A673 (cell line): ENCODE measurements around the gene CSNK1G2. TPM values are rescaled to one million over a fixed set of nuclear protein-coding genes. Genes with fewer than 3 reads are reported as not detected.

ENCODE experiments used
- BruUV-seq: library from RNA; stranded (reverse); fragments of 400-500 nt; replicated peaks from 2 replicates; lab custom pipeline; 2021; lab: Mats Ljungman, UMichigan
- CTCF ChIA-PET: fragments of 300-600 bp; sonication (Branson Sonifier 250); formaldehyde crosslinking; loops from one replicate; lab custom pipeline; 2022; ENCODE audit warnings: antibody characterized with exemption; lab: Charles Lee
- POLR2A ChIA-PET: fragments of 300-600 bp; sonication (Branson Sonifier 250); formaldehyde crosslinking; loops from one replicate; lab custom pipeline; 2022; ENCODE audit warnings: antibody characterized with exemption; ENCODE audit not compliant: low non-redundant PET; lab: Charles Lee
- DNase-seq: peaks from one replicate; pipeline ENCODE4 v3.0.0-alpha.2; 2015; ENCODE audit warnings: low spot score
- H3K27ac ChIP-seq: fragments of 200-600 bp; sonication (generic); 2 replicates; pipeline ENCODE4 v1.5.1; 2016; ENCODE audit warnings: mixed run types, low read depth, mild to moderate bottlenecking, mixed read lengths, antibody characterized with exemption, low read length; ENCODE audit not compliant: poor library complexity, severe bottlenecking
- H3K27me3 ChIP-seq: fragments of 200-600 bp; sonication (generic); replicated peaks from 2 replicates; pipeline ENCODE4 v1.6.1; 2017; ENCODE audit warnings: mixed run types, low read depth, mild to moderate bottlenecking, mixed read lengths, antibody characterized with exemption, low read length; ENCODE audit not compliant: insufficient read depth, poor library complexity
- H3K36me3 ChIP-seq: fragments of 200-600 bp; sonication (generic); 2 replicates; pipeline ENCODE4 v1.6.1; 2016; ENCODE audit warnings: mixed run types, mild to moderate bottlenecking, mixed read lengths, antibody characterized with exemption, low read length; ENCODE audit not compliant: insufficient read depth, poor library complexity, severe bottlenecking
- H3K4me1 ChIP-seq: fragments of 200-600 bp; sonication (generic); 2 replicates; pipeline ENCODE4 v1.6.1; 2017; ENCODE audit warnings: mixed run types, mild to moderate bottlenecking, mixed read lengths, antibody characterized with exemption, low read length; ENCODE audit not compliant: insufficient read depth, poor library complexity, severe bottlenecking
- H3K4me3 ChIP-seq: fragments of 200-600 bp; sonication (generic); 2 replicates; pipeline ENCODE4 v1.5.1; 2016; ENCODE audit warnings: low read depth, mixed run types, mild to moderate bottlenecking, mixed read lengths, low read length; ENCODE audit not compliant: poor library complexity, severe bottlenecking
- H3K9me3 ChIP-seq: fragments of 200-600 bp; sonication (generic); 2 replicates; pipeline ENCODE4 v1.6.1; 2016; ENCODE audit warnings: mixed run types, low read depth, mild to moderate bottlenecking, mixed read lengths, antibody characterized with exemption, low read length; ENCODE audit not compliant: poor library complexity, severe bottlenecking
- EZH2 ChIP-seq: fragments of 200-600 bp; sonication (generic); IDR thresholded peaks from 2 replicates; pipeline ENCODE4 v1.6.1; 2017; ENCODE audit warnings: borderline replicate concordance, low read depth, mild to moderate bottlenecking, mixed read lengths, antibody characterized with exemption, low read length; ENCODE audit not compliant: poor library complexity, severe bottlenecking
- intact Hi-C: fragments of 100-400 bp; cut with micrococcal nuclease; formaldehyde crosslinking; loops from one replicate; pipeline ENCODE4 v1.10.0; 2022; ENCODE audit not compliant: unreplicated experiment
- total RNA-seq: library from RNA; stranded (reverse); gene quantifications from 2 replicates; pipeline ENCODE4 v1.2.3, GENCODE V29; 2021
- TF ChIP-seq, protein P1 (sequence below): fragments of 300-800, 200-600 bp; sonication (generic); conservative IDR thresholded peaks from 2 replicates; pipeline ENCODE4 v1.5.1; 2017; ENCODE audit warnings: low read depth, mild to moderate bottlenecking, antibody characterized with exemption, low read length, moderate library complexity, mixed read lengths

CSNK1G2 gene
- total RNA-seq, 1 experiment from 2014 or later, result 108 TPM

DNA sequence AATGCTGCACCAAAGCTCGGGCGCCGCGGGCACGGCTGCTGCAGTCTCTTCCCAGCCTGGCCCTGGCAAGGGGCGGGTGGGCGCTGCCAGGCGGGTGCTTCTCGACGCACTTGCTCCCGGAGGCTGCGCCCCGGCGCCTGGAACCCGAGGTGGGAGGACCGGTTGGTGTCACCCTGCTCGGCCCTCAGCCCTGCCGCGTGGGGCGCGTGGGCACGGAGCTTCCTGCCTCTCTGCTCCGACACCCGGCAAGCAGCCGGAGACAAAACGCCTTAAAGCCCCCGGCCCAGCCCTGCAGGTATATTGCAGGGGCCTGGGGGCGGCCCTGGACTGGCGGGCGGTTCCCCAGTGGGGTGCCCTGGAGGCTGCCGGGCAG, 39.8 kb downstream of the CSNK1G2 start:
- intact Hi-C loops, result no loop called here
- POLR2A ChIA-PET, result no interaction called here
- no TSS peak for BruUV-seq
- Histone ChIP-seq H3K9me3 (no peaks in the 10 kb centered on the region), H3K36me3 (peaks cover 61% of the 10 kb centered on the region), H3K27ac (no peak overlapping the region), H3K4me3 (no peak overlapping the region), H3K4me1 (no peaks in the 10 kb centered on the region), H3K27me3 (no peaks in the 10 kb centered on the region)
- TF ChIP-seq, protein P1, sequence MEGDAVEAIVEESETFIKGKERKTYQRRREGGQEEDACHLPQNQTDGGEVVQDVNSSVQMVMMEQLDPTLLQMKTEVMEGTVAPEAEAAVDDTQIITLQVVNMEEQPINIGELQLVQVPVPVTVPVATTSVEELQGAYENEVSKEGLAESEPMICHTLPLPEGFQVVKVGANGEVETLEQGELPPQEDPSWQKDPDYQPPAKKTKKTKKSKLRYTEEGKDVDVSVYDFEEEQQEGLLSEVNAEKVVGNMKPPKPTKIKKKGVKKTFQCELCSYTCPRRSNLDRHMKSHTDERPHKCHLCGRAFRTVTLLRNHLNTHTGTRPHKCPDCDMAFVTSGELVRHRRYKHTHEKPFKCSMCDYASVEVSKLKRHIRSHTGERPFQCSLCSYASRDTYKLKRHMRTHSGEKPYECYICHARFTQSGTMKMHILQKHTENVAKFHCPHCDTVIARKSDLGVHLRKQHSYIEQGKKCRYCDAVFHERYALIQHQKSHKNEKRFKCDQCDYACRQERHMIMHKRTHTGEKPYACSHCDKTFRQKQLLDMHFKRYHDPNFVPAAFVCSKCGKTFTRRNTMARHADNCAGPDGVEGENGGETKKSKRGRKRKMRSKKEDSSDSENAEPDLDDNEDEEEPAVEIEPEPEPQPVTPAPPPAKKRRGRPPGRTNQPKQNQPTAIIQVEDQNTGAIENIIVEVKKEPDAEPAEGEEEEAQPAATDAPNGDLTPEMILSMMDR, result no peak
- no peak for TF ChIP-seq EZH2
- CTCF ChIA-PET, result no interaction called here
- DNase-seq, result no peak

DNA sequence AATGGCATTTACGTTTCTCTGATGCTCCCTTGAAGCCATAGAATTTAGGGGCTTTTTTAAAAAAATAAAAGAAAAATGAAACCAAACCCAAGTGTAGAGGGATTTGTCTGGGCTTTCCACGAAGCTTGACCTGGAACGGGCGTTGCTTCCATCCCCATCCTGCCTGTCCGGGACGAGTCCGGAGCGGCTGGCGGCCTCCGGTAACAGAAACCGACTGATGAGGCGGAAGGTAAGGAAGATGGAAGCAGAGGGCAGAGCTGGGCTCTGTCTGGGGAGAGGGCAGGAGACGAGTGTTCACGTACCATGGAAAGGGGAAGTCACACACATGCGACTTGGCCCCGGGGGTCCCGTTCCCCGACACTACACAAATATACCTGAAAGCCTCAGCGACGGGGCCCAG, 40.3 kb downstream of the CSNK1G2 start:
- Histone ChIP-seq H3K4me1 (no peaks in the 10 kb centered on the region), H3K9me3 (no peaks in the 10 kb centered on the region), H3K27ac (no peak overlapping the region), H3K4me3 (no peak overlapping the region), H3K36me3 (peaks cover 65% of the 10 kb centered on the region), H3K27me3 (no peaks in the 10 kb centered on the region)
- DNase-seq, result no peak
- intact Hi-C loops, result no loop called here
- no peak for TF ChIP-seq EZH2
- TF ChIP-seq, protein P1, result no peak
- BruUV-seq, result no TSS peak
- CTCF ChIA-PET, result no interaction called here
- POLR2A ChIA-PET, result no interaction called here

DNA sequence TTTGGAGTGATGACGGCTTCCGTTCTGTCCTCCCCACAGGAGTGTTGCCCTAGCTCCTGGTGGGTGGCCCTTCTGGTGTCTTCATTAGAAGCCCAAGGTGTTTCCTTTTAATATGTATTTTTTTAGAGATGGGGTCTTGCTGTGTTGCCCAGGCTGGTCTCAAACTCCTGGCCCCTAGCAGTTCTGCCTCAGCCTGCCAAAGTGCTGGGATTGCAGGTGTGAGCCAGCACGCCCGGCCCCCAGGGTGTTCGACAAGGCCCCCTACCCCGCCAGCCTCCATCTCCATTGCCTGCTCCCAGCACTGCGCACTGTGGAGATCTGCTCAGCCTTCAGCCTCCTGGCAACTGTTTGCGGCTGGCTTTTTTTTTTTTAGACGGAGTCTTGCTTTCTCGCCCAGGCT, 43.4 kb downstream of the CSNK1G2 start:
- POLR2A ChIA-PET, result no interaction called here

More for the DNA sequence above, 43.4 kb downstream of the CSNK1G2 start:
- TF ChIP-seq, protein P1, result no peak
- no peak for TF ChIP-seq EZH2
- no peaks in the 10 kb centered on the region for H3K4me1 ChIP-seq
- no TSS peak for BruUV-seq
- H3K4me3 ChIP-seq, result no peak overlapping the region
- no peak overlapping the region for H3K27ac ChIP-seq
- H3K36me3 ChIP-seq, result peaks cover 72% of the 10 kb centered on the region
- no peaks in the 10 kb centered on the region for H3K9me3 ChIP-seq
- intact Hi-C loops, result no loop called here
- no peaks in the 10 kb centered on the region for H3K27me3 ChIP-seq
- CTCF ChIA-PET, result no interaction called here
- DNase-seq, result no peak
